ENCODE measurements around the gene BBS7.

Gene BBS7

GRCh38 chr4:121869841-121870822, at the start of gene BBS7:
Gene BBS7 (minus strand): TSS chr4:121870474. CDS start chr4:121870313, 161 bp downstream.
- DNase-seq = peak; percentile 99

GRCh38 chr4:121913667-121914066, 43.4 kb upstream of the BBS7 start:
- no peak for DNase-seq

GRCh38 chr4:121908346-121908745, 38.1 kb upstream of the BBS7 start:
- DNase-seq = no peak

- DNase-seq = peak; percentile 70
Observed at GRCh38 chr4:121900132-121900983, 30.1 kb upstream of the BBS7 start.

GRCh38 chr4:121898150-121898549, 27.9 kb upstream of the BBS7 start:
- no peak for DNase-seq

GRCh38 chr4:121888134-121888533, 17.9 kb upstream of the BBS7 start:
- no peak for DNase-seq

- no peak for DNase-seq
Observed at GRCh38 chr4:121885115-121885514, 14.8 kb upstream of the BBS7 start.

- DNase-seq = no peak
Observed at GRCh38 chr4:121881158-121881557, 10.9 kb upstream of the BBS7 start.

- no peak for DNase-seq
Observed at GRCh38 chr4:121879135-121879534, 8.9 kb upstream of the BBS7 start.

- no peak for DNase-seq
Observed at GRCh38 chr4:121877041-121877773, 6.9 kb upstream of the BBS7 start.

GRCh38 chr4:121876070-121876469, 5.8 kb upstream of the BBS7 start:
- DNase-seq = no peak

- DNase-seq = no peak
Observed at GRCh38 chr4:121875652-121876051, 5.4 kb upstream of the BBS7 start.

- no peak for DNase-seq
Observed at GRCh38 chr4:121873604-121874003, 3.3 kb upstream of the BBS7 start.

GRCh38 chr4:121863799-121864198, 6.5 kb downstream of the BBS7 start:
- DNase-seq = no peak

GRCh38 chr4:121861426-121861825, 8.8 kb downstream of the BBS7 start:
- no peak for DNase-seq

- no peak for DNase-seq
Observed at GRCh38 chr4:121860121-121860520, 10.2 kb downstream of the BBS7 start.

- no peak for DNase-seq
Observed at GRCh38 chr4:121851354-121851753, 18.9 kb downstream of the BBS7 start.

GRCh38 chr4:121846662-121847061, 23.6 kb downstream of the BBS7 start:
- no peak for DNase-seq

- no peak for DNase-seq
Observed at GRCh38 chr4:121842862-121843261, 27.4 kb downstream of the BBS7 start.

GRCh38 chr4:121838136-121838535, 32.1 kb downstream of the BBS7 start:
- no peak for DNase-seq

GRCh38 chr4:121829511-121829910, 40.8 kb downstream of the BBS7 start:
- no peak for DNase-seq

- no peak for DNase-seq
Observed at GRCh38 chr4:121827853-121828252, 42.4 kb downstream of the BBS7 start.

GRCh38 chr4:121824950-121825349, 45.3 kb downstream of the BBS7 start:
- DNase-seq = no peak
